Fibroblast of lung (primary cell): ENCODE data around the gene TRAPPC8. TPM values are rescaled to one million over a fixed set of nuclear protein-coding genes. Genes with fewer than 3 reads are reported as not detected.

ENCODE experiments used
- DNase-seq, 2 donors: peaks; one replicate each; pipeline versions ENCODE4 v3.0.0 to v3.0.0-alpha.2; 2010; ENCODE audit warnings: low read depth in 2 of 2
- H2AFZ ChIP-seq: 2 replicates; pipeline ENCODE4 v1.5.1; 2012; ENCODE audit warnings: low read length, control low read depth, inconsistent platforms
- H3K27ac ChIP-seq: 2 replicates; pipeline ENCODE4 v1.5.1; 2011; ENCODE audit warnings: low read length, control low read depth; ENCODE audit not compliant: insufficient read depth
- H3K27me3 ChIP-seq: 2 replicates; pipeline ENCODE4 v1.5.1; 2011; ENCODE audit warnings: mild to moderate bottlenecking, low read length; ENCODE audit not compliant: control insufficient read depth, insufficient read depth
- H3K36me3 ChIP-seq: 2 replicates; pipeline ENCODE4 v1.5.1; 2011; ENCODE audit warnings: low read length; ENCODE audit not compliant: control insufficient read depth, insufficient read depth
- H3K4me1 ChIP-seq: 2 replicates; pipeline ENCODE4 v1.5.1; 2011; ENCODE audit warnings: low read length; ENCODE audit not compliant: control insufficient read depth, insufficient read depth; ENCODE audit errors: extremely low read depth
- H3K4me2 ChIP-seq: 2 replicates; pipeline ENCODE4 v1.5.1; 2011; ENCODE audit warnings: low read length, control low read depth; ENCODE audit not compliant: insufficient read depth; ENCODE audit errors: extremely low read depth
- H3K4me3 ChIP-seq, 4 experiments: fragments of 200-600 bp in 1 of 4; sonication (generic) in 1 of 4; replicated peaks in 1 of 4; 2 replicates each; pipeline ENCODE4 v1.5.1; 2011 to 2016; ENCODE audit warnings: low read length in 4 of 4, low read depth in 3 of 4, mild to moderate bottlenecking in 3 of 4, control low read depth in 2 of 4, inconsistent platforms in 1 of 4, mixed read lengths in 1 of 4; ENCODE audit not compliant: insufficient read depth in 1 of 4; ENCODE audit errors: control extremely low read depth in 1 of 4
- H3K79me2 ChIP-seq: 2 replicates; pipeline ENCODE4 v1.5.1; 2012; ENCODE audit warnings: mild to moderate bottlenecking, low read length, inconsistent platforms; ENCODE audit not compliant: control insufficient read depth, insufficient read depth
- H3K9ac ChIP-seq: 2 replicates; pipeline ENCODE4 v1.5.1; 2011; ENCODE audit warnings: mild to moderate bottlenecking, low read length, control low read depth; ENCODE audit not compliant: insufficient read depth
- H3K9me3 ChIP-seq: 2 replicates; pipeline ENCODE4 v1.5.1; 2012; ENCODE audit warnings: low read depth, low read length; ENCODE audit not compliant: control insufficient read depth, insufficient read depth
- H4K20me1 ChIP-seq: 2 replicates; pipeline ENCODE4 v1.5.1; 2011; ENCODE audit warnings: low read length; ENCODE audit not compliant: control insufficient read depth, insufficient read depth; ENCODE audit errors: extremely low read depth
- EZH2 ChIP-seq: IDR thresholded peaks from 2 replicates; pipeline ENCODE4 v1.5.1; 2012; ENCODE audit warnings: low read length, control low read depth, mild to moderate bottlenecking; ENCODE audit errors: missing control alignments
- polyA plus RNA-seq, 2 donors: library from polyadenylated mRNA; depleted of rRNA in 1 of 2; stranded (reverse) in 1 of 2; unstranded in 1 of 2; fragments of >200 nt; gene quantifications; 2 replicates each; pipeline ENCODE4 v1.2.1, GENCODE V29; 2011 to 2012; ENCODE audit warnings: missing spikeins in 1 of 2
- total RNA-seq: library from RNA; depleted of rRNA; stranded (reverse); fragments of >200 nt; gene quantifications from 2 replicates; pipeline ENCODE4 v1.2.1, GENCODE V29; 2014
- TF ChIP-seq, protein P1 (sequence below), 2 donors: IDR thresholded peaks in 1 of 2; conservative IDR thresholded peaks in 1 of 2; 1 replicate in 1 of 2; 2 replicates in 1 of 2; pipeline ENCODE4 v1.5.1; 2011 to 2012; ENCODE audit warnings: low read length in 2 of 2, control low read depth in 1 of 2, inconsistent platforms in 1 of 2, low read depth in 1 of 2, mild to moderate bottlenecking in 1 of 2

Gene TRAPPC8
- total and polyA plus RNA-seq, 2 donors (not counting 1 experiment from before 2014, with no cell fraction given), result 53.4 to 64.2 TPM

DNA sequence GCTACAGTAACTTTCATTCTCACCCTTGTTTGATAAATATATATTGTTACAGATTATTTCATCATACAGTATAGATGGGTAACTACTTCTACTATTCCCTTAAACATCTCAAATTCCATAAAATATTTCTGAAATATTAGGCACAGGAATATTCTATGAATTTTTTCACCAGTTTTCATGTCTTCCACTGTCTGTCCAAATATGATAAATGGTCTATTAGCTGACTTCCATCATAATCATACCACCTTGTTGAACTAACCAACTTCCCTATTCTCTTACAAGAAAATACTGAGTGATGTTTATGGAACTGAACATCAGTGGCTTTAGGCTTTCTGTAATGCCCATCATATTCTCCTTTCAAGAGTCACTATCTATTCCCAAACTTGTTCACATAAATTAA is 82.4 kb downstream of the TRAPPC8 start:
- Histone ChIP-seq H3K9me3 (no peaks in the 10 kb centered on the region), H2AFZ (no peak overlapping the region), H3K4me3 (no peak overlapping the region), H3K4me1 (no peaks in the 10 kb centered on the region), H3K36me3 (peaks cover 2% of the 10 kb centered on the region), H4K20me1 (no peaks in the 10 kb centered on the region), H3K27ac (no peak overlapping the region), H3K4me2 (no peak overlapping the region), H3K9ac (no peak overlapping the region), H3K27me3 (no peaks in the 10 kb centered on the region), H3K79me2 (no peaks in the 10 kb centered on the region)
- no peak for TF ChIP-seq EZH2
- TF ChIP-seq, protein P1, sequence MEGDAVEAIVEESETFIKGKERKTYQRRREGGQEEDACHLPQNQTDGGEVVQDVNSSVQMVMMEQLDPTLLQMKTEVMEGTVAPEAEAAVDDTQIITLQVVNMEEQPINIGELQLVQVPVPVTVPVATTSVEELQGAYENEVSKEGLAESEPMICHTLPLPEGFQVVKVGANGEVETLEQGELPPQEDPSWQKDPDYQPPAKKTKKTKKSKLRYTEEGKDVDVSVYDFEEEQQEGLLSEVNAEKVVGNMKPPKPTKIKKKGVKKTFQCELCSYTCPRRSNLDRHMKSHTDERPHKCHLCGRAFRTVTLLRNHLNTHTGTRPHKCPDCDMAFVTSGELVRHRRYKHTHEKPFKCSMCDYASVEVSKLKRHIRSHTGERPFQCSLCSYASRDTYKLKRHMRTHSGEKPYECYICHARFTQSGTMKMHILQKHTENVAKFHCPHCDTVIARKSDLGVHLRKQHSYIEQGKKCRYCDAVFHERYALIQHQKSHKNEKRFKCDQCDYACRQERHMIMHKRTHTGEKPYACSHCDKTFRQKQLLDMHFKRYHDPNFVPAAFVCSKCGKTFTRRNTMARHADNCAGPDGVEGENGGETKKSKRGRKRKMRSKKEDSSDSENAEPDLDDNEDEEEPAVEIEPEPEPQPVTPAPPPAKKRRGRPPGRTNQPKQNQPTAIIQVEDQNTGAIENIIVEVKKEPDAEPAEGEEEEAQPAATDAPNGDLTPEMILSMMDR (conservative IDR thresholded peaks at IDR 0.05 in 1 of 2, IDR thresholded peaks at IDR 0.05 in 1 of 2; ENCODE audit: low read depth in 1 of 2, low read length in 2 of 2), result no peak
- peak in 1 of 2 donors; percentile 24 for DNase-seq

DNA sequence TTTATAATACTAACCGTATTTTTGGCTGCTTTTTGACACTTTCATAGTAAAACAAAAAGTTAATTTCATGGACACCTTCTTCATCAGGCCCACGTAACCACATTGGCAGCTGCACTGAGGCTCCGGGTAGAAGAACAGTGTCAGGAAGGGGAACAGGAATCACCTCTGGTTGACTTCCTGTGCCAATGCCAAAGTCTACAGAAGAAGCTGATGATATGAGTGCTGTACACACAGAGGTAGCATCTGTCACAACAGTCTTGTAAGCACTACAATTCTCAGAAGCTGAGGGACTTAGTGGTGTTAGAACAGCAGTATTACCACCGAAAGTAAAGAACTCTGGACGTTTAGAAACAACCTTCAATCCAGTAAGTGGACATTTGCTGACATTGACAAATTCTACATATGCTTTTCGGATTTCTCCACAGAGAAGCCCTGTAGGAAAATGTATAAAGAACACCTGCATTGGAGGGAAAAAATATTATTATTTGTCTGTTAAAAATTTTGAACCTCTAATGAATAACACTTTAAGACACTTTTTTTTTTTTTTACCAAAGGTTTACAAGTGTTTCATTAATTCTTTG is 85.3 kb downstream of the TRAPPC8 start:
- Histone ChIP-seq H3K27ac (no peak overlapping the region), H3K4me3 (no peak overlapping the region), H3K9me3 (no peaks in the 10 kb centered on the region), H4K20me1 (no peaks in the 10 kb centered on the region), H2AFZ (no peak overlapping the region), H3K4me1 (no peaks in the 10 kb centered on the region), H3K27me3 (no peaks in the 10 kb centered on the region), H3K79me2 (no peaks in the 10 kb centered on the region), H3K36me3 (peaks cover 2% of the 10 kb centered on the region), H3K9ac (no peak overlapping the region), H3K4me2 (no peak overlapping the region)
- no peak for DNase-seq
- TF ChIP-seq, protein P1 (conservative IDR thresholded peaks at IDR 0.05 in 1 of 2, IDR thresholded peaks at IDR 0.05 in 1 of 2; ENCODE audit: low read depth in 1 of 2, low read length in 2 of 2), result no peak
- no peak for TF ChIP-seq EZH2

DNA sequence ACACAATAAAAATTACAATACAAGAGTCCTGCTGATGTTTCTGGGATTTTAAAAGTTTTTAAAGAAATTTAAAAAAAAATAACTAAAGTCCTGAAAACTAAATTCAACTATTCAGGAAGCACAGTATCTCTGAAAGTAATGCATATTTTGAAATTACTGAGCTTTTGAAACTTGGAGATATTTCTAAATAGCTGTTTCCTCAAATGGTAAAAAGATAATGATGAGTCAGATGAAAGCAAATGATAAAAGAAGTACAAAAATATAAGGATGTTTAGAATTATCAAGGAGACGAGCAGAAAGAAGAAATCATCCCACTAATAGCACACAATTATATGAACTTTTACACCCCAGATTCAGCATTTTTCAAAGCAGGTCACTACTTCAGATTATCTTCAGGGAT is 92.1 kb downstream of the TRAPPC8 start:
- Histone ChIP-seq H3K9me3 (no peaks in the 10 kb centered on the region), H3K79me2 (no peaks in the 10 kb centered on the region), H3K36me3 (peaks cover 3% of the 10 kb centered on the region), H3K4me2 (no peak overlapping the region), H2AFZ (no peak overlapping the region), H4K20me1 (no peaks in the 10 kb centered on the region), H3K4me1 (no peaks in the 10 kb centered on the region), H3K4me3 (no peak overlapping the region), H3K27me3 (no peaks in the 10 kb centered on the region), H3K27ac (no peak overlapping the region), H3K9ac (no peak overlapping the region)
- DNase-seq, result no peak
- TF ChIP-seq, protein P1 (conservative IDR thresholded peaks at IDR 0.05 in 1 of 2, IDR thresholded peaks at IDR 0.05 in 1 of 2; ENCODE audit: low read depth in 1 of 2, low read length in 2 of 2), result no peak
- no peak for TF ChIP-seq EZH2
